ENCODE measurements around the gene ULK4. TPM values are rescaled to one million over a fixed set of nuclear protein-coding genes. Genes with fewer than 3 reads are reported as not detected.

The ULK4 gene
- total and polyA plus RNA-seq, 9 of the 15 experiments (the other 6 are each of a cell fraction or from before 2014, with no cell fraction given), result 3.0 to 5.9 (median 3.5) TPM

GRCh38 chr3:41683666-41684350 lies 278.1 kb downstream of the ULK4 start:
- Histone ChIP-seq H3K27me3 (ENCODE audit: control insufficient read depth in 2 of 2, insufficient read depth in 2 of 2, low read length in 2 of 2) (peaks cover 0 to 10% of the 10 kb centered on the region in 2 experiments; a peak in 1 of 5 replicates), H2AFZ (ENCODE audit: low read depth, low read length) (no peak overlapping the region), H3K4me3 (no peak overlapping the region), H3K4me2 (ENCODE audit: insufficient read depth, low read length) (no peak overlapping the region), H3K4me1 (replicated peaks in 1 of 2; ENCODE audit: control insufficient read depth in 2 of 2, insufficient read depth in 2 of 2, low read length in 2 of 2) (no peaks in the 10 kb centered on the region), H3K27ac (ENCODE audit: extremely low read depth, low read depth, low read length) (no peak overlapping the region), H3K9me1 (ENCODE audit: control insufficient read depth, insufficient read depth, low read length) (no peaks in the 10 kb centered on the region), H3K9me3 (replicated peaks; ENCODE audit: control insufficient read depth, insufficient read depth, low read depth, low read length) (no peaks in the 10 kb centered on the region), H4K20me1 (replicated peaks; ENCODE audit: control insufficient read depth, insufficient read depth, low read length) (no peaks in the 10 kb centered on the region), H3K36me3 (ENCODE audit: control insufficient read depth, insufficient read depth, low read length) (no peaks in the 10 kb centered on the region), H3K9ac (ENCODE audit: insufficient read depth in 1 of 2, low read depth in 2 of 2, low read length in 2 of 2) (no peak overlapping the region), H3K79me2 (ENCODE audit: control insufficient read depth, insufficient read depth, low read length) (no peaks in the 10 kb centered on the region)
- FAIRE-seq (no peak), ATAC-seq (no peak), DNase-seq (ENCODE audit: extremely low read depth in 1 of 4, low spot score in 3 of 4) (no peak)
- intact Hi-C loops (cut with micrococcal nuclease), result no loop called here
- POLR2A ChIA-PET, result interaction anchor here (0.6 to 0.9 kb wide), 3 partner anchors 84 to 818 kb away, joined by 3 read pairs; no protein-coding TSS in a partner anchor
- TF ChIP-seq BRD4 (IDR thresholded peaks at IDR 0.05) (no peak), TEAD2 (tag; IDR thresholded peaks at IDR 0.05) (no peak), CBFA2T3 (IDR thresholded peaks at IDR 0.05) (no peak), ZNF212 (CRISPR knock-in tag; IDR thresholded peaks at IDR 0.05) (no peak), ZNF696 (CRISPR knock-in tag; conservative IDR thresholded peaks at IDR 0.05) (no peak)
- no TSS peak for BruUV-seq (replicated peaks)
- WGBS (ENCODE audit: insufficient coverage, low coverage, missing lambda C conversion rate), result 11% methylated on average over 10 of the region's 10 CpGs
- CTCF ChIA-PET (ENCODE audit: low intra/inter-chr PET ratio), result no interaction called here
- in situ Hi-C loops (cut with MboI), result loop anchor here (25.0 kb wide), 1 partner anchor 428 kb away; no protein-coding TSS in a partner anchor

DNA sequence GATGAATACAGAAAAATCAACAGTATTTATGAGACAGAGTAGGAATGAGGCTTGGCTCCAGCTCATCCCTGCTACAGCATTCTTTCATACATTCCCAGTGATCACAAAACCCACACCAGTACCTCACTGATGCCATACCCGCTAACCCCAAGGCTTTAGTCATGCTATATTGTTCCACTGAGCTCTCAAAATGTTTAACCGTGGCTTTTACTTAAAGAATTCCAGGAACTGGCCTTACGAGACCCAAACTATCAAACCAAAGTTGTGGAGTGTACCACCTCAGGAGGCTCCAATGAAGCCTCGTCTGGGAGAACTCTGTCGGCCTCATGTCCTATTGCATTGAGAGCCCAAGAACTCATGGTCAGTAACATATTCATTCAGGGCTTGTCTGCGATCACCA lies 278.9 kb downstream of the ULK4 start:
- CTCF ChIA-PET (ENCODE audit: low intra/inter-chr PET ratio), result no interaction called here
- Histone ChIP-seq H3K9me3 (replicated peaks; ENCODE audit: control insufficient read depth, insufficient read depth, low read depth, low read length) (no peaks in the 10 kb centered on the region), H3K9me1 (ENCODE audit: control insufficient read depth, insufficient read depth, low read length) (no peaks in the 10 kb centered on the region), H4K20me1 (replicated peaks; ENCODE audit: control insufficient read depth, insufficient read depth, low read length) (no peaks in the 10 kb centered on the region), H2AFZ (ENCODE audit: low read depth, low read length) (no peak overlapping the region), H3K4me1 (replicated peaks in 1 of 2; ENCODE audit: control insufficient read depth in 2 of 2, insufficient read depth in 2 of 2, low read length in 2 of 2) (no peaks in the 10 kb centered on the region), H3K4me2 (ENCODE audit: insufficient read depth, low read length) (no peak overlapping the region), H3K27me3 (ENCODE audit: control insufficient read depth in 2 of 2, insufficient read depth in 2 of 2, low read length in 2 of 2) (peaks cover 0 to 10% of the 10 kb centered on the region in 2 experiments; a peak in 1 of 5 replicates), H3K4me3 (no peak overlapping the region), H3K9ac (ENCODE audit: insufficient read depth in 1 of 2, low read depth in 2 of 2, low read length in 2 of 2) (no peak overlapping the region), H3K79me2 (ENCODE audit: control insufficient read depth, insufficient read depth, low read length) (no peaks in the 10 kb centered on the region), H3K27ac (ENCODE audit: extremely low read depth, low read depth, low read length) (no peak overlapping the region), H3K36me3 (ENCODE audit: control insufficient read depth, insufficient read depth, low read length) (no peaks in the 10 kb centered on the region)
- in situ Hi-C loops (cut with MboI), result loop anchor here (25.0 kb wide), 1 partner anchor 429 kb away; no protein-coding TSS in a partner anchor
- no peak for DNase-seq (ENCODE audit: extremely low read depth in 1 of 4, low spot score in 3 of 4)
- 2% methylated on average over 6 of the region's 6 CpGs for WGBS (ENCODE audit: insufficient coverage, low coverage, missing lambda C conversion rate)
- intact Hi-C loops (cut with micrococcal nuclease), result no loop called here
- ATAC-seq, result peak; percentile 25; the same call in 1 of the 3 replicates
- POLR2A ChIA-PET, result no interaction called here
- no peak for FAIRE-seq
- BruUV-seq (replicated peaks), result no TSS peak
- TF ChIP-seq ZBTB1 (CRISPR knock-in tag; IDR thresholded peaks at IDR 0.05; ENCODE audit: borderline replicate concordance, low read depth) (no peak), CSDE1 (IDR thresholded peaks at IDR 0.05) (no peak), ZNF668 (CRISPR knock-in tag; IDR thresholded peaks at IDR 0.05) (no peak), BACH1 (tag; IDR thresholded peaks at IDR 0.05) (no peak), MAFF (IDR thresholded peaks at IDR 0.05; ENCODE audit: low read length) (no peak)
- TF ChIP-seq, protein P1, sequence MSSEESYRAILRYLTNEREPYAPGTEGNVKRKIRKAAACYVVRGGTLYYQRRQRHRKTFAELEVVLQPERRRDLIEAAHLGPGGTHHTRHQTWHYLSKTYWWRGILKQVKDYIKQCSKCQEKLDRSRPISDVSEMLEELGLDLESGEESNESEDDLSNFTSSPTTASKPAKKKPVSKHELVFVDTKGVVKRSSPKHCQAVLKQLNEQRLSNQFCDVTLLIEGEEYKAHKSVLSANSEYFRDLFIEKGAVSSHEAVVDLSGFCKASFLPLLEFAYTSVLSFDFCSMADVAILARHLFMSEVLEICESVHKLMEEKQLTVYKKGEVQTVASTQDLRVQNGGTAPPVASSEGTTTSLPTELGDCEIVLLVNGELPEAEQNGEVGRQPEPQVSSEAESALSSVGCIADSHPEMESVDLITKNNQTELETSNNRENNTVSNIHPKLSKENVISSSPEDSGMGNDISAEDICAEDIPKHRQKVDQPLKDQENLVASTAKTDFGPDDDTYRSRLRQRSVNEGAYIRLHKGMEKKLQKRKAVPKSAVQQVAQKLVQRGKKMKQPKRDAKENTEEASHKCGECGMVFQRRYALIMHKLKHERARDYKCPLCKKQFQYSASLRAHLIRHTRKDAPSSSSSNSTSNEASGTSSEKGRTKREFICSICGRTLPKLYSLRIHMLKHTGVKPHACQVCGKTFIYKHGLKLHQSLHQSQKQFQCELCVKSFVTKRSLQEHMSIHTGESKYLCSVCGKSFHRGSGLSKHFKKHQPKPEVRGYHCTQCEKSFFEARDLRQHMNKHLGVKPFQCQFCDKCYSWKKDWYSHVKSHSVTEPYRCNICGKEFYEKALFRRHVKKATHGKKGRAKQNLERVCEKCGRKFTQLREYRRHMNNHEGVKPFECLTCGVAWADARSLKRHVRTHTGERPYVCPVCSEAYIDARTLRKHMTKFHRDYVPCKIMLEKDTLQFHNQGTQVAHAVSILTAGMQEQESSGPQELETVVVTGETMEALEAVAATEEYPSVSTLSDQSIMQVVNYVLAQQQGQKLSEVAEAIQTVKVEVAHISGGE (CRISPR knock-in tag; IDR thresholded peaks at IDR 0.05), result no peak

Measured in K562 (cell line).